ENCODE results near the gene CDKAL1. TPM values are rescaled to one million over a fixed set of nuclear protein-coding genes. Genes with fewer than 3 reads are reported as not detected.

The CDKAL1 gene
- total and polyA plus RNA-seq, 2 donors (not counting 3 experiments of a cell fraction or from before 2014, with no cell fraction given), result 6.1 to 20.5 TPM

GRCh38 chr6:20747991-20748390 lies 213.7 kb downstream of the CDKAL1 start:
- H3K36me3 ChIP-seq (ENCODE audit: control insufficient read depth in 2 of 2, extremely low read depth in 1 of 2, insufficient read depth in 2 of 2, low read length in 2 of 2), result no peaks in the 10 kb centered on the region
- no peak overlapping the region for H2AFZ ChIP-seq (ENCODE audit: low read depth, low read length)
- intact Hi-C loops (cut with micrococcal nuclease) (no loop called here), dilution Hi-C loops (cut with MboI; ENCODE audit: extremely low pct_ligation_motif_present, low sequenced_read_pairs) (no loop called here)
- H4K20me1 ChIP-seq (replicated peaks; ENCODE audit: control insufficient read depth, extremely low read depth, insufficient read depth, low read length), result no peaks in the 10 kb centered on the region
- no TSS peak for BruUV-seq (replicated peaks)
- TF ChIP-seq EZH2 (IDR thresholded peaks at IDR 0.05; ENCODE audit: borderline replicate concordance, low read depth, low read length, severe bottlenecking) (no peak), POLR2A (IDR thresholded peaks at IDR 0.05; ENCODE audit: low read depth, low read length) (no peak), JUN (IDR thresholded peaks at IDR 0.05; ENCODE audit: borderline replicate concordance, insufficient read depth, insufficient read length, low read depth) (no peak), CTCF (IDR thresholded peaks at IDR 0.05; ENCODE audit: extremely low read depth in 1 of 2, insufficient read depth in 1 of 2, low read depth in 1 of 2, low read length in 2 of 2) (no peak), GATA2 (IDR thresholded peaks at IDR 0.05; ENCODE audit: insufficient read depth, insufficient read length, low read depth, low read length) (no peak), FOS (IDR thresholded peaks at IDR 0.05; ENCODE audit: borderline replicate concordance, insufficient read depth, low read length) (no peak), POLR2AphosphoS5 (IDR thresholded peaks at IDR 0.05; ENCODE audit: insufficient read depth, low read depth, low read length) (no peak), MAX (IDR thresholded peaks at IDR 0.05; ENCODE audit: insufficient read depth, insufficient read length) (no peak), MYC (IDR thresholded peaks at IDR 0.05; ENCODE audit: low read depth, low read length) (no peak)
- no peaks in the 10 kb centered on the region for H3K9me1 ChIP-seq (replicated peaks; ENCODE audit: control insufficient read depth, extremely low read depth, insufficient read depth, low read length)
- peaks cover 2% of the 10 kb centered on the region for H3K4me1 ChIP-seq (ENCODE audit: control insufficient read depth, extremely low read depth, insufficient read depth, low read length)
- H3K9ac ChIP-seq (replicated peaks; ENCODE audit: extremely low read depth, insufficient read depth, low read length), result no peak overlapping the region
- FAIRE-seq (no peak), DNase-seq (ENCODE audit: low read depth, low spot score) (no peak)
- no peaks in the 10 kb centered on the region for H3K79me2 ChIP-seq (ENCODE audit: control insufficient read depth, insufficient read depth, low read length)
- no peak overlapping the region for H3K4me3 ChIP-seq (replicated peaks in 1 of 3; ENCODE audit: insufficient read depth in 1 of 3, low read depth in 1 of 3, low read length in 3 of 3)
- ChIA-PET POLR2A (no interaction called here), CTCF (interaction anchor here (1.0 kb wide), 1 partner anchor 29 kb away, joined by 3 read pairs; no protein-coding TSS in a partner anchor)
- H3K4me2 ChIP-seq (ENCODE audit: insufficient read depth, low read length), result no peak overlapping the region
- no peak overlapping the region for H3K27ac ChIP-seq (ENCODE audit: insufficient read depth, low read depth, low read length)
- no peaks in the 10 kb centered on the region for H3K27me3 ChIP-seq (ENCODE audit: control insufficient read depth in 2 of 2, insufficient read depth in 2 of 2, low read length in 2 of 2)
- H3K9me3 ChIP-seq (replicated peaks; ENCODE audit: control insufficient read depth, insufficient read depth, low read length), result no peaks in the 10 kb centered on the region
